Ovary (tissue), 9 donors: ENCODE data around the gene CHAF1A. TPM values are rescaled to one million over a fixed set of nuclear protein-coding genes. Genes with fewer than 3 reads are reported as not detected.

ENCODE experiments used
- DNase-seq, 5 donors: peaks; one replicate each; pipeline ENCODE4 v3.0.0-alpha.2; 2019 to 2020
- H3K27ac ChIP-seq, 2 donors: fragments of 200-600 bp; one replicate each; pipeline versions ENCODE4 v1.5.1 to v1.8.0; 2019 to 2022
- H3K27me3 ChIP-seq: fragments of 200-600 bp; one replicate; pipeline ENCODE4 v1.8.0; 2022
- H3K36me3 ChIP-seq: fragments of 200-600 bp; sonication (generic); one replicate; pipeline ENCODE4 v1.5.1; 2019
- H3K4me1 ChIP-seq: one replicate; pipeline ENCODE4 v1.8.1; 2013; ENCODE audit warnings: mild to moderate bottlenecking, moderate library complexity; ENCODE audit not compliant: insufficient read depth
- H3K4me3 ChIP-seq: fragments of 200-600 bp; sonication (generic); one replicate; pipeline ENCODE4 v1.5.1; 2017
- H3K9me3 ChIP-seq, 2 donors: fragments of 200-600 bp in 1 of 2; sonication (generic) in 1 of 2; one replicate each; pipeline versions ENCODE4 v1.5.1 to v1.8.1; 2013 to 2019; ENCODE audit warnings: mild to moderate bottlenecking in 1 of 2, moderate library complexity in 1 of 2
- EP300 ChIP-seq: sonication (generic); formaldehyde crosslinking; IDR thresholded peaks from one replicate; pipeline ENCODE4 v1.6.1; 2017; ENCODE audit warnings: antibody characterized with exemption
- POLR2A ChIP-seq: fragments of 450-650 bp; IDR thresholded peaks from one replicate; pipeline ENCODE4 v1.6.1; 2017; ENCODE audit warnings: antibody characterized with exemption, mild to moderate bottlenecking, moderate library complexity
- WGBS, 3 donors: extraction: QIAGEN DNeasy Blood & Tissue Kit in 1 of 3; methylation state at CpG; one replicate each; pipeline versions ENCODE4 v1.1.5 to v1.1.7; 2013 to 2017; 5-methylcytosine and 5-hydroxymethylcytosine counted together
- intact Hi-C, 4 donors: fragments of 100-400 bp; cut with DNase I; formaldehyde crosslinking; loops; one replicate each; pipeline versions ENCODE4 v1.11.0 to v1.15.1; 2022 to 2023
- polyA plus RNA-seq, 2 donors: library from polyadenylated mRNA; stranded (reverse); fragments of 200-250 nt in 1 of 2; fragments of 350-450 nt in 1 of 2; fragmentation: Illumina TruSeq in 1 of 2; extraction: RNeasy Lipid Tissue Mini Kit (QIAGEN cat#74804) in 1 of 2; gene quantifications; one replicate each; pipeline ENCODE4 v1.2.3, GENCODE V29; 2013 to 2014
- total RNA-seq, 7 donors: library from RNA; depleted of rRNA in 2 of 7; stranded (reverse); fragments of >200 nt in 2 of 7; fragmentation: NEBNext Ultra II Directional in 3 of 7; extraction: Animal tissue kit (Norgen Biotek cat#: 25700) in 3 of 7; gene quantifications; one replicate each; pipeline versions ENCODE4 v1.1.0 to v1.2.4, GENCODE V29; 2016 to 2023
- TF ChIP-seq, protein P1 (sequence below), 3 donors: fragments of 450-650 bp in 2 of 3; fragments of 200-600 bp in 1 of 3; IDR thresholded peaks; one replicate each; pipeline versions ENCODE4 v1.5.1 to v1.8.0; 2016 to 2022; ENCODE audit warnings: antibody characterized with exemption in 3 of 3, mild to moderate bottlenecking in 1 of 3
- donor health status: DM: no; HTN: no; CAD: no; lungs with moderate emphysema.
- donor health status: DM: no; HTN: no; CAD: no.
- donor health status: Bipolar disorder and iron deficiency.
- donor health status: DM: yes; HTN: yes; CAD: no.
- donor health status: DM: no; HTN: no; CAD: no.
- donor health status: DM: yes; HTN: yes; CAD: no.

The CHAF1A gene
- total and polyA plus RNA-seq, 9 donors: 4.7 to 10.4 (median 7.5) TPM

GRCh38 chr19:4454747-4455718 lies 52.6 kb downstream of the CHAF1A start:
- TF ChIP-seq EP300 (no peak), POLR2A (no peak)
- TF ChIP-seq, protein P1, sequence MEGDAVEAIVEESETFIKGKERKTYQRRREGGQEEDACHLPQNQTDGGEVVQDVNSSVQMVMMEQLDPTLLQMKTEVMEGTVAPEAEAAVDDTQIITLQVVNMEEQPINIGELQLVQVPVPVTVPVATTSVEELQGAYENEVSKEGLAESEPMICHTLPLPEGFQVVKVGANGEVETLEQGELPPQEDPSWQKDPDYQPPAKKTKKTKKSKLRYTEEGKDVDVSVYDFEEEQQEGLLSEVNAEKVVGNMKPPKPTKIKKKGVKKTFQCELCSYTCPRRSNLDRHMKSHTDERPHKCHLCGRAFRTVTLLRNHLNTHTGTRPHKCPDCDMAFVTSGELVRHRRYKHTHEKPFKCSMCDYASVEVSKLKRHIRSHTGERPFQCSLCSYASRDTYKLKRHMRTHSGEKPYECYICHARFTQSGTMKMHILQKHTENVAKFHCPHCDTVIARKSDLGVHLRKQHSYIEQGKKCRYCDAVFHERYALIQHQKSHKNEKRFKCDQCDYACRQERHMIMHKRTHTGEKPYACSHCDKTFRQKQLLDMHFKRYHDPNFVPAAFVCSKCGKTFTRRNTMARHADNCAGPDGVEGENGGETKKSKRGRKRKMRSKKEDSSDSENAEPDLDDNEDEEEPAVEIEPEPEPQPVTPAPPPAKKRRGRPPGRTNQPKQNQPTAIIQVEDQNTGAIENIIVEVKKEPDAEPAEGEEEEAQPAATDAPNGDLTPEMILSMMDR (IDR thresholded peaks at IDR 0.05): no peak
- no peaks in the 10 kb centered on the region for H3K36me3 ChIP-seq
- WGBS, 3 donors: 24 to 30% (median 26%) methylated on average over 27 to 29 of the region's 29 CpGs

GRCh38 chr19:4455719-4456475 lies 53.5 kb downstream of the CHAF1A start:
- WGBS, 3 donors: 10 to 19% (median 13%) methylated on average over 15 of the region's 15 CpGs
- H3K4me1 ChIP-seq: peaks cover 17% of the 10 kb centered on the region
- H3K36me3 ChIP-seq: no peaks in the 10 kb centered on the region
- TF ChIP-seq, protein P1 (IDR thresholded peaks at IDR 0.05): peak in 2 of 3 donors; percentile 7 to 17
- no peak for TF ChIP-seq EP300
- no peaks in the 10 kb centered on the region for H3K9me3 ChIP-seq
- no peaks in the 10 kb centered on the region for H3K27me3 ChIP-seq
- peak overlapping the region; percentile 81 to 88 for H3K27ac ChIP-seq
- intact Hi-C loops: no loop called here
- peak; percentile 92 to 95 (median 93) for DNase-seq
- peak overlapping the region; percentile 92 for H3K4me3 ChIP-seq

More at GRCh38 chr19:4454747-4455718, 52.6 kb downstream of the CHAF1A start:
- Histone ChIP-seq H3K27ac (peak overlapping the region; percentile 81 to 88), H3K27me3 (no peaks in the 10 kb centered on the region), H3K9me3 (no peaks in the 10 kb centered on the region), H3K4me3 (peak overlapping the region; percentile 17), H3K4me1 (peaks cover 17% of the 10 kb centered on the region)
- intact Hi-C loops: loop anchor here in 1 of 4 donors (5.0 kb wide), 1 partner anchor 1038 kb away; no protein-coding TSS in a partner anchor
- DNase-seq: peak in 4 of 5 donors; percentile 70 to 78 (median 74)

- WGBS, 3 donors: 1 to 3% (median 1%) methylated on average over 9 of the region's 9 CpGs
- peak overlapping the region; percentile 92 for H3K4me3 ChIP-seq
- H3K27me3 ChIP-seq: no peaks in the 10 kb centered on the region
- TF ChIP-seq EP300 (no peak), POLR2A (no peak)
- TF ChIP-seq, protein P1 (IDR thresholded peaks at IDR 0.05): no peak
- intact Hi-C loops: no loop called here
- no peaks in the 10 kb centered on the region for H3K9me3 ChIP-seq
- no peaks in the 10 kb centered on the region for H3K36me3 ChIP-seq
- peaks cover 17% of the 10 kb centered on the region for H3K4me1 ChIP-seq
- peak in 4 of 5 donors; percentile 53 to 62 (median 58) for DNase-seq
- peak overlapping the region; percentile 81 to 88 for H3K27ac ChIP-seq
These were observed 54.0 kb downstream of the CHAF1A start for GRCh38 chr19:4456476-4456842.

DNA sequence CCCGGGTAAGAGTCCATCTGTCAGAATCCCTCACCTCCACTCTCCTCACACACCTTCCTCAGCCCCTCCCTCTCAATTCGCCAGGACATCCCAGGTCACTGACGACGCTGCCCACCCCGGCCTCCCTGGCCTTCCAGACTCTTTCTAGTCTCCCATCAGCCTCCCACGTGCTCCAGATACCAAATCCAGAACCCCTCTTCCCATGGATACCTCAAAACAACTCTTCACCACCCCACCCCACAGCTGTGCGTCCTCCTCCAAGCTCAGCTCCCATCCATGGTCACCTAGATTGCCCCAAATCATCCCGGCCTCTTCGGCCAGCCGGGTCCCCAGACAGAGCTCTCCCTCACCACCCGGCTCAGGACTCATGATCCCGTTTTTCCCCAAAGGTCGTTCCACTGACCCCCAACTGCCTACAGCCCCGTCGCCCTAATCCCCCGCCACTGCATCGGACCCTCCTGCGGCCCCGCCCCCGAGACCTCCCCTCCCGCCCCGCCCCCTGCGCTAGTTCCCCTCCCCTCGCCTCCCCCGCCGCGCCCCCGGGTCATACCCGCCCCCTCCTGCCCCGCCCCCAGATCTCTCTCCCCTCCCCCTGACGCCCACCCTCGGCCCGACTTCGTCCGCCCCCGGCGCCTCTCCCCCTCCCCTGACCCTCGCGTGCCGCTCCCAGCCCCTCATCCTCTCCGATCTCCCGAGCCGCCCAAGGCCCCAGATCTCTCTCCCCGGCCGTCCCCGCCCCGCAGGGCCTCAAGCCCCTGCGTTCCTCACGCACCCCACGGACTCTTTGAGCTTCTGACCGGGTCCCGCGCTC lies 54.6 kb downstream of the CHAF1A start:
- DNase-seq: peak in 1 of 5 donors; percentile 74
- 2 to 4% (median 2%) methylated on average over 31 to 47 of the region's 53 CpGs for WGBS, 3 donors
- H3K27ac ChIP-seq: peak overlapping the region; percentile 81 to 88
- peaks cover 17% of the 10 kb centered on the region for H3K4me1 ChIP-seq
- no peaks in the 10 kb centered on the region for H3K27me3 ChIP-seq
- intact Hi-C loops: no loop called here
- peak overlapping the region; percentile 92 for H3K4me3 ChIP-seq
- H3K36me3 ChIP-seq: no peaks in the 10 kb centered on the region
- no peaks in the 10 kb centered on the region for H3K9me3 ChIP-seq
- TF ChIP-seq POLR2A (no peak), EP300 (no peak)
- TF ChIP-seq, protein P1 (IDR thresholded peaks at IDR 0.05): no peak
